Skeletal muscle tissue (tissue), 4 donors: Measurements from ENCODE around the gene ADAMTS17. TPM values are rescaled to one million over a fixed set of nuclear protein-coding genes. Genes with fewer than 3 reads are reported as not detected.

Source experiments
- H3K27ac ChIP-seq: one replicate; pipeline ENCODE4 v1.7.0; 2013; ENCODE audit warnings: mild to moderate bottlenecking, low read depth, low read length, inconsistent platforms
- H3K27me3 ChIP-seq, 3 donors: one replicate each; pipeline ENCODE4 v1.7.0; 2013; ENCODE audit warnings: low read length in 3 of 3; ENCODE audit not compliant: control insufficient read depth in 3 of 3, insufficient read depth in 3 of 3
- H3K36me3 ChIP-seq, 3 donors: one replicate each; pipeline ENCODE4 v1.7.0; 2013; ENCODE audit warnings: low read length in 3 of 3; ENCODE audit not compliant: control insufficient read depth in 3 of 3, insufficient read depth in 3 of 3
- H3K4me1 ChIP-seq, 3 donors: one replicate each; pipeline ENCODE4 v1.7.0; 2013; ENCODE audit warnings: low read length in 3 of 3, mild to moderate bottlenecking in 3 of 3; ENCODE audit not compliant: control insufficient read depth in 3 of 3, insufficient read depth in 3 of 3
- H3K4me3 ChIP-seq, 3 donors: one replicate each; pipeline ENCODE4 v1.7.0; 2013; ENCODE audit warnings: low read length in 3 of 3
- H3K9ac ChIP-seq, 3 donors: one replicate each; pipeline ENCODE4 v1.7.0; 2013; ENCODE audit warnings: low read length in 3 of 3, mild to moderate bottlenecking in 3 of 3, moderate library complexity in 2 of 3, low read depth in 1 of 3
- H3K9me3 ChIP-seq, 3 donors: one replicate each; pipeline ENCODE4 v1.7.0; 2013; ENCODE audit warnings: low read length in 3 of 3; ENCODE audit not compliant: control insufficient read depth in 3 of 3
- total RNA-seq: library from RNA; depleted of rRNA; stranded (reverse); fragments of >200 nt; gene quantifications from one replicate; pipeline ENCODE4 v1.2.3, GENCODE V29; 2014
- donor health status: Osteomylitis.

ADAMTS17 gene
- total RNA-seq, 1 donor from 2014 or later, result 5.7 TPM

DNA sequence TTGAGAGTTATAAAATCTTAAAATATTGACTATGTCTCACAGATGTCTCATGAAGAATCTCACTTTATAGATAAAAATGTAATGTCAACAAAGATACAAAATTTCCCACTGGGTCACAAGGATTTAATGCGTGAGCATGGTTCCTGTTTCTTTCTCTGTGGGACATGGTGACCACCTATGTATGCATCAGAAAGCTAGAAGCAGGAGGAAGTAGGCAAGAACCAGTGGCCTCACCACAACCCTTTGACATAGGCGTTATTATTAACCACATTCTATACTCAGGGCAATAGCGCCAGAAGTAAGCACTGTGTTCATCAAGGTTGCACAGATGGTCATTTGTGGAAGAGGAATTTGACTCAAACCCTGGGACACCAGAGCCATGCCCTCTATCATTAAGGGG, 11.7 kb upstream of the ADAMTS17 start:
- H3K4me1 ChIP-seq, result peaks cover 5 to 15% (median 8%) of the 10 kb centered on the region in 3 donors
- no peak overlapping the region for H3K27ac ChIP-seq
- no peaks in the 10 kb centered on the region for H3K36me3 ChIP-seq
- no peak overlapping the region for H3K4me3 ChIP-seq
- no peaks in the 10 kb centered on the region for H3K9me3 ChIP-seq
- peaks cover 0 to 6% (median 2%) of the 10 kb centered on the region in 3 donors for H3K27me3 ChIP-seq
- no peak overlapping the region for H3K9ac ChIP-seq

DNA sequence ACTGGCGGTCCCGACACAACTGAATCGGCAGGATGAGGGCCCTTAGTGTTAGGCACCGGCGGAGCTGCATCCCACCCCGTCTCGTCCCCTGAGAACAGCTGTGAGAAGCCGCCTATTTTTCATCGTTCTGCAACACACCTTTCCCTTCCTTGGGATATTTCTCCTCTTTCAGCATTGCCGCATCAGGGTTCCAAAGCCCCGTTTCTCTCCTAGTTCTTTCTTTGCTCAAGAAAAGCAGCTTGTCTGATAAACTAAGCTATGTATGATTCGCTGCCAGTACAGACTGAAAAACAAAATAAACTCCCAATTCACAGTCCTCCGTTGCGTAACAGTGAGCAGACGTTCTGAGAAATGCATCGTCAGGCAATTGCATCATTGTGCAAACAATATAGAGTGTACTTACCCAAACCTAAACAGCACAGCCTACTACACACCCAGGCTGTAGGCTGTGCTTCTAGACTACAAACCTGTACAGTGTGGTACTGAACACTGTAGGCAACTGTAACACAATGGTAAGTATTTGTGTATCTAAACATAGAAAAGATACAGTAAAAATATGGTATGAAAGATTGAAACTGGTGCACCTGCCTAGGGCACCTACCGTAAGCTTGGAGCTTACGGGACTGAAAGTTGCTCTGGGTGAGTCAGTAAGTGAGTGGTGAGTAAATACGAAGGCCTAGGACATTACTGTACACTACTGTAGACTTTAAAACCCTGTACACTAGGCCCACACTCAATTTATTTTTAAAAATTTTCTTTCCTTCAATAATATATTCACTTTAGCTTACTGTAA, 8.9 kb upstream of the ADAMTS17 start:
- Histone ChIP-seq H3K36me3 (no peaks in the 10 kb centered on the region), H3K9ac (peak overlapping the region in 2 of 3 donors; percentile 99 to 100), H3K4me1 (peaks cover 5 to 15% (median 8%) of the 10 kb centered on the region in 3 donors), H3K27me3 (peaks cover 0 to 6% (median 2%) of the 10 kb centered on the region in 3 donors), H3K9me3 (no peaks in the 10 kb centered on the region), H3K4me3 (peak overlapping the region; percentile 62 to 89 (median 89)), H3K27ac (peak overlapping the region; percentile 98)

- Histone ChIP-seq H3K4me1 (peaks cover 5 to 15% (median 8%) of the 10 kb centered on the region in 3 donors), H3K9me3 (no peaks in the 10 kb centered on the region), H3K27me3 (no peaks in the 10 kb centered on the region), H3K27ac (peak overlapping the region; percentile 98), H3K4me3 (peak overlapping the region; percentile 89 to 92 (median 89)), H3K36me3 (no peaks in the 10 kb centered on the region), H3K9ac (peak overlapping the region; percentile 98 to 100 (median 99))
Observed at GRCh38 chr15:100349696-100350433, 8.1 kb upstream of the ADAMTS17 start.

GRCh38 chr15:100349321-100349695, 7.5 kb upstream of the ADAMTS17 start:
- Histone ChIP-seq H3K4me3 (peak overlapping the region; percentile 89 to 92 (median 89)), H3K4me1 (peaks cover 5 to 20% (median 8%) of the 10 kb centered on the region in 3 donors), H3K9me3 (no peaks in the 10 kb centered on the region), H3K27ac (peak overlapping the region; percentile 98), H3K27me3 (no peaks in the 10 kb centered on the region), H3K9ac (peak overlapping the region; percentile 98 to 100 (median 99)), H3K36me3 (no peaks in the 10 kb centered on the region)

GRCh38 chr15:100348578-100348977, 6.8 kb upstream of the ADAMTS17 start:
- Histone ChIP-seq H3K4me3 (no peak overlapping the region), H3K9me3 (no peaks in the 10 kb centered on the region), H3K27me3 (no peaks in the 10 kb centered on the region), H3K9ac (peak overlapping the region in 1 of 3 donors; percentile 12), H3K4me1 (peaks cover 5 to 20% (median 8%) of the 10 kb centered on the region in 3 donors), H3K27ac (no peak overlapping the region), H3K36me3 (no peaks in the 10 kb centered on the region)

GRCh38 chr15:100346866-100347512, 5.2 kb upstream of the ADAMTS17 start:
- H3K9ac ChIP-seq, result no peak overlapping the region
- no peak overlapping the region for H3K27ac ChIP-seq

DNA sequence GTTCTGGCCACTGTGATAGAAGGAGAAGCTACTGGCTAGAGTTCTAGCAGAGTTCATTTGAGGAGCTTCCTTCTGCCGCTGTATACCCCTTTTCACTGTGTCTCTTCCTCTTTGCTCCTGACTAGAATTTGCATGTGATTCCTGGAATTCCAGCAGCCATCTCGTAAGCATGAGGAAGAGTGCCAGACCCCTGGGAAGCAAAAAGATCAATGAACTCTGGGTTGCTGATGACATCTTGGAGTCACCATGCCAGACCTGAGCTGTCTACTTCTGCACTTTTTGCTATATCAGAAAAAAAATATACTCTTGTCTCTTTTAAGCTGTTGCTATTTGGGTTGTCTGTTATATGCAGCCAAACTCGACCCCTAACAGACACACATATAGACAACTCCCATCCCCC, 3.7 kb upstream of the ADAMTS17 start:
- no peaks in the 10 kb centered on the region for H3K27me3 ChIP-seq
- H3K9ac ChIP-seq, result no peak overlapping the region
- no peaks in the 10 kb centered on the region for H3K9me3 ChIP-seq
- H3K4me3 ChIP-seq, result no peak overlapping the region
- no peaks in the 10 kb centered on the region for H3K36me3 ChIP-seq
- peaks cover 9 to 27% (median 12%) of the 10 kb centered on the region in 3 donors for H3K4me1 ChIP-seq
- no peak overlapping the region for H3K27ac ChIP-seq

More at GRCh38 chr15:100346866-100347512, 5.2 kb upstream of the ADAMTS17 start:
- Histone ChIP-seq H3K9me3 (no peaks in the 10 kb centered on the region), H3K27me3 (no peaks in the 10 kb centered on the region), H3K4me1 (peaks cover 9 to 26% (median 12%) of the 10 kb centered on the region in 3 donors), H3K4me3 (no peak overlapping the region), H3K36me3 (no peaks in the 10 kb centered on the region)

- no peak overlapping the region for H3K9ac ChIP-seq
- H3K27me3 ChIP-seq, result no peaks in the 10 kb centered on the region
- no peak overlapping the region for H3K4me3 ChIP-seq
- no peak overlapping the region for H3K27ac ChIP-seq
- no peaks in the 10 kb centered on the region for H3K36me3 ChIP-seq
- H3K9me3 ChIP-seq, result no peaks in the 10 kb centered on the region
- H3K4me1 ChIP-seq, result peaks cover 7 to 34% (median 12%) of the 10 kb centered on the region in 3 donors
Observed at GRCh38 chr15:100343251-100343650, 1.5 kb upstream of the ADAMTS17 start.

- H3K4me1 ChIP-seq, result peaks cover 7 to 36% (median 12%) of the 10 kb centered on the region in 3 donors
- H3K9ac ChIP-seq, result peak overlapping the region; percentile 63 to 85 (median 74)
- H3K4me3 ChIP-seq, result peak overlapping the region; percentile 65 to 84 (median 81)
- peak overlapping the region; percentile 56 for H3K27ac ChIP-seq
- H3K9me3 ChIP-seq, result no peaks in the 10 kb centered on the region
- peaks cover 0 to 3% (median 2%) of the 10 kb centered on the region in 3 donors for H3K36me3 ChIP-seq
- H3K27me3 ChIP-seq, result no peaks in the 10 kb centered on the region
Observed at GRCh38 chr15:100341239-100341749, 481 bp downstream of the ADAMTS17 start.
